Activated CD4-positive, alpha-beta T cell treated with anti-CD3 and anti-CD28 coated beads, Interleukin-10, Interleukin-2, amounts not matched to agents 100 ng/mL and 50 ng/mL, durations not matched to agents 16 hours and 8 hours (primary cell): Measurements from ENCODE around the gene NUAK1.
"Not testable (repeated sequence)": the region's sequence is repeated elsewhere in the genome, so short reads cannot be mapped to it uniquely, and the experiment has no call there.

Experiments used
- DNase-seq: peaks from one replicate; pipeline ENCODE4 v3.0.0-alpha.2; 2020

The NUAK1 gene

DNA sequence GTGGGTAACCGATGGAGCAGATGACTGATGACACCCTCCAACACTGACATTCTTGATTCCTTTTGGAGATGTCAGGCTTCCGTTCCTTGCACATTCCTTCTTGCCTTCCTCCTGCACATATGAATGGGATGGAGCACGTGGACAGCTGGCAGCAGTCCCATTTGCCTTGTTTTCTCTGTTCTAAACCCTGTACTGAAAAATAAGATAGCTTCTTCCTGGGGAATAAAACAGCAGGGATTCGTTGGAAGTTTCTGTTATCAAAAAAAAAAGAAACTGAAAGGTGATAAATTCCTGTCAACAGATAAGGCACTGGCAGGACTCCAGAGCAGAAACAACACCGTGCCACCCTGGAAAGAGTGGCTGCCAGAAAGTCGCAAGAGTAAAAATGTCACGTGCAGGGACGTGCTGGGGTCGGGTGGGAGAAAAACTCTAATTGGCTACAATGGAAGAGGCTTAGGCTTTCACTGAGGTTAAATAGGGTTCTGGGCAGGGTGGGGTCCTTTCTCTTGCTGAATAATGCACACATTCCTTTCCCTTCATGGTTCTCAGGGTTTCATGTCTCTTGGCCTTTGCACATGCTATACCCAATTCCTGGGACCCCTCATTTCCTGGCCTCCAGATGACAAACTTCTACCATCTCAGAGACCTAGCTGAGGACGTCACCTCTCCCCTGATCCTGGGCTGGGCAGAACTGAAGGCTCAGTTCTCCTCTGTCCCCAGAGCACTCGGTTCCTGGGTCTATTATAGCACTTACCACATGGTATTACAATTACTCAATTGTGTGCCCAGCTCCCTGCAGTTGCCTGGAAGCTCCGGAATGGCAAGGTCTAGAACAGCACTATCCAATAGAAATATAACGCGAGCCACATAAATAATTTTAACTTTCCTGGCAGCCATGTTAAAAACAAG is 7.0 kb upstream of the NUAK1 start:
- no peak for DNase-seq

DNA sequence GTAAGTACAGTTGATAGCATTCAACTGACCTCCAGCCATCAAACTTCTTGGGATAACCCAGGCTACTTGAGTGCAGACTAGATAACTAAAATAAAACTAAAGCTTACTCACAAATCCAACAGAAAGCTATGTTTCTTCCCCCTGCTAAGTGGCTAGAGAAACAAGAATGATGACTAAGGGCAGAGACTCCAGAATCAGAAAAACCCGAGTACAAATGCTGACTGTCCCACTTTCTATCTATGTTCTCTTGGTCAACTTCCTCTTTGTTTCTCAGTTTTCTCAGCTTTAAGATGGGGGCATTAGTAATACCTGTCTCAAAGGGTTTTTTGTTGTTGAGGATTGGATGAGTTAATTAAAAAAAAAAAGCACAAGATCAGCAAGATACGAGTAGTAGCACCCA is 6.1 kb upstream of the NUAK1 start:
- no peak for DNase-seq

DNA sequence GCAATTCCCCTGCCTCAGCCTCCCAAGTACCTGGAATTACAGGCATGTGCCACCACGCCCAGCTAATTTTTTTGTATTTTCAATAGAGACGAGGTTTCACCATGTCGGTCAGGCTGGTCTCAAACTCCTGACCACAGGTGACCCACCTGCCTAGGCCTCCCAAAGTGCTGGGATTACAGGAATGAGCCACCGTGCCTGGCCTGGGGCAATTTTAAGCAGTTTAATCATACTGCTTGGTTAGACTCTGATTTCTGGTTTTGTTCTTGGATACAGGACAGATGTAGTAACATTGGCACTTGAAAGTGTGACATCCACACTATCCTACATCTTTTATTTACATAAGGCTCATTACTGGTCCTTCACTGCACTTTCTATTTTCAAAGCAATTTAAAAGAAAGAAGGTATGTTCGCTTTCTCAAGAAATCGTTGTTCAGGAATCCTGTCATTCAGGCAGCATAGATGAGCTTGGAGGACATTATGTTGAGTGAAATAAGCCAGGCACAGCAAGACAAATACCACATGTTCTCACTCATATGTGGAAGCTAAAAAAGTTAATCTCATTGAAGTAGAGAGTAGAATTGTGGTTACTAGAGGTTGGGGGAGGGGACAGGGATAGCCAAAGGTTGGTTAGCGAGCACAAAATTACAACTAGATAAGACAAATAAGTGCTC is 4.0 kb upstream of the NUAK1 start:
- no peak for DNase-seq

DNA sequence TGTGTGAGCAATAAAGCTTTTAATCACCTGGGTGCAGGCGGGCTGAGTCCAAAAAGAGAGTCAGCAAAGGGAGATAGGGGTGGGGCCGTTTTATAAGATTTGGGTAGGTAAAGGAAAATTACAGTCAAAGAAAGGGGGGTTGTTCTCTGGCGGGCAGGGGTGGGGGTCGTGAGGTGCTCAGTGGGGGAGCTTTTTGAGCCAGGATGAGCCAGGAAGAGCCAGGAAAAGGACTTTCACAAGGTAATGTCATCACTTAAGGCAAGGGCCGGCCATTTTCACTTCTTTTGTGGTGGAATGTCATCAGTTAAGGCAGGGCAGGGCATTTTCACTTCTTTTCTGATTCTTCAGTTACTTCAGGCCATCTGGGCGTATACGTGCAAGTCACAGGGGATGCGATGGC is 3.2 kb upstream of the NUAK1 start:
- not testable (repeated sequence) for DNase-seq

DNA sequence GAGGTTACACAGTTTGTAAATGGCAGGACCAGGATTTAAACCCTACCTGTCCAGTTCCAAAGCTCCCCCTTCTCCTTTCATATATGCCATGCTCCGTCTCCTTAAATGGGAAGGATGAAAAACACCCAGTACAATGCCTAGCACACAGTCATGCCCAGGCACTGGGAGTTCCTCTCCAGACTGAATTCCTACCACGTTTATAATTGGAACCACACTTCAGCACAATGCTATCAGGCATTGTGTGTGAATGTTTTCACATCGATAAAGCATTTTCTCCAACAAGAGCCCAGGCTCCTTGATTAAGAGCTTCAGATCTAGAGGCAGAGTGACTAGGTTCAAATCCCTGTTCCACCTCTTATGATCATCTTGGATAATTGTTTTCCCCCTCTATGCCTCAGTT is 2.7 kb upstream of the NUAK1 start:
- DNase-seq = no peak

DNA sequence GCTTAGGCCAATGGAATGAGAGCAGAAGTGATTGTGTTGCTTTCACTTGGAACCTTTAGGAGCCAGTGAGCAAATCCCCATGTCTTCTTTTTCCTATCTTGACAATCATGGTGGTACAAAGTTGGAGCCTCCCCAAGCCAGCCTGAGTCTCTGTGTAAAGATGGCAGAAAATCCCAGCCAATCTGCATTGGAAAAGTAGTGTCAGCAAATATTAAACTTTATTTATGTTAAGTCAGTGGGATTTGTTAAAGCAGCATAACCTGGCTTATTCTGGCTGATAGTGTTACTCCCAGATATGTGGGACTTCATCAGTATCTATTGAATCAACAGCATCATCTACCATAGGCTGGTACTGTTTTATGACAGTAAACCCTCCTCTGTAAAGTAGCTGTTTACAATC is 2.2 kb upstream of the NUAK1 start:
- no peak for DNase-seq

DNA sequence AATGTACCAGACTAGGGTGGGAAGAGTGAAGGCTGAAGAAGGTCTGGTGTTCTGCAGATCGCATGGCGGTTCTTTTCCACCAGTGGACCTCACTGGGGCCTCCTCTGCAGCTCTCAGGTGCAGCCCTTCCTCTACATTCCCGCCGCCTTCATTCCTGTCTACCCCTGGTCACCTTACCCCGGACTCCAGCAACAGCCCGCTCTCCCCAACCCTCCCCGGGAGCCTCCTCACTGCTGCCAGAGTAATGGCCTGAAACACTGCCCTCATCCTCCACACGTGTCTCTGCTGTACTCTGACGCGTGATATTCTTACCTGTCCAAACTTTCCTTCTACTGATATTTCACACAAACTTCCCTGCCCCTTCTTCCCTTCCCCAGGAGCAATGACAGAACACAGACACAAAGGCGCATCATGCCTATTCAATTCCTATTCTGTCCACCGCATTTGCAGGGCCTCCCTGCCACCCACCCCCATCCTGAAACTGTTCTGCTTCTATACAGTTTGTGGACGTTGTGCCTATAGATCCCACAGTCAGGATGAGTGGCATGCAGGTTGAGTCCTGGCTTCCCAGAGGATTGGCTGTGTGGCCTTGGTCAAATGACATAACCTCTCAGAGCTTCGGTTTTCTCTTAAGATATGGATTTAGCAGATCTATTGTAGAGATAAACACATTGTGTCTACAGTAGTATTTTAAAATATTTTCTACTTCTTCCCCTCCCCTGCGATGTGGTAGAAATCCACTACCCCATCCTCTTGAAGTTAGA is 1.7 kb upstream of the NUAK1 start:
- no peak for DNase-seq

DNA sequence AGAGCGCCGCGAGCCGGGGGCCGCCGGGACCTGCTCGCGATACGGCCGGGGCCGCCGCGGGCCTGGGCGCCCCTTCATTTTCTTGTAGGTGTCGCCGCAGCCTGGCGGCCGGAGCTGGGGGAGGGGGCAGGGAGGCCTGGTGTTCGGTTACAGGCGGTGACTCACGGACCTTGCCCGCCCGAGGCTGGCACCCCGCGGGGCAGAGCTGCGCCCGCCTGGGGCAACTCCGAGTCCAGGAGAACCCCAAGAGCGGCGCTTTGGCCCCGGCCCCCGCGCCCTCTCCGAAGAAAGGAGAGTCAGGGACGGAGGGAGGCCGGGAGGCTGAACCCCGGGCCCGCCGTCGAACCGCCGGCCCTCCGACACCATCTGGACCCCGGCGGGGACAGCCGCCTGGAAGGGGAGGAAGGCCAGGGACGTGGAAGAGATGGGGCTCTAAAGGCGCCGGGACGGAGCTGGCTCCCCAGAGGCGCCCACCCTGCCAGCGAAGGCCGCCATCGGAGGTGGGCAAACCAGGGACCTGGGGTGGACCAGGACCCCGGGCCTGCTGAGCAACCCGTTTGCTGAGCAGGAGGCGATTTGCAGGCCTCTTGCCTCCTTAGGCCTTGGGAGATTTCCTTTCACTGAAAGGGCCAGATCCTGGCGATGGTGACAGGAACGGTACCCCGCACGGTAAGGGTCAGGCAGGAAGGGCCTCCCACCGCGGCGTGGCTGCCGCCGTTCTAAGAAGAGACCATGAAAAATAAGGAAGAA is 843 bp upstream of the NUAK1 start:
- peak; percentile 11 for DNase-seq

DNA sequence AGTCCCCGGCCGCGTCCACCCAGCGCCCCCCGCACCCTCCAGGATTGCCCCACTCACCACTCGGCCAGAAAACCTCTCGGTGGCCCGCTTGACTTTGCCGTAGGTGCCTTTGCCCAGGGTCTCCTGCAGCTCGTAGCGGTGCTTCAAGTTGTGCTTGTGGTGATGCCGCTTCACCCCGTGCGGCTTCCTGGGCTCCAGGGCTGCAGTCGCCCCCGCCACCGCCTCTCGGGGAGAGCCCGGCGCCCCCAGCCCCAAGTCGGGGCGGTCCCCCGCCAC is 459 bp downstream of the NUAK1 start:
- DNase-seq = no peak

DNA sequence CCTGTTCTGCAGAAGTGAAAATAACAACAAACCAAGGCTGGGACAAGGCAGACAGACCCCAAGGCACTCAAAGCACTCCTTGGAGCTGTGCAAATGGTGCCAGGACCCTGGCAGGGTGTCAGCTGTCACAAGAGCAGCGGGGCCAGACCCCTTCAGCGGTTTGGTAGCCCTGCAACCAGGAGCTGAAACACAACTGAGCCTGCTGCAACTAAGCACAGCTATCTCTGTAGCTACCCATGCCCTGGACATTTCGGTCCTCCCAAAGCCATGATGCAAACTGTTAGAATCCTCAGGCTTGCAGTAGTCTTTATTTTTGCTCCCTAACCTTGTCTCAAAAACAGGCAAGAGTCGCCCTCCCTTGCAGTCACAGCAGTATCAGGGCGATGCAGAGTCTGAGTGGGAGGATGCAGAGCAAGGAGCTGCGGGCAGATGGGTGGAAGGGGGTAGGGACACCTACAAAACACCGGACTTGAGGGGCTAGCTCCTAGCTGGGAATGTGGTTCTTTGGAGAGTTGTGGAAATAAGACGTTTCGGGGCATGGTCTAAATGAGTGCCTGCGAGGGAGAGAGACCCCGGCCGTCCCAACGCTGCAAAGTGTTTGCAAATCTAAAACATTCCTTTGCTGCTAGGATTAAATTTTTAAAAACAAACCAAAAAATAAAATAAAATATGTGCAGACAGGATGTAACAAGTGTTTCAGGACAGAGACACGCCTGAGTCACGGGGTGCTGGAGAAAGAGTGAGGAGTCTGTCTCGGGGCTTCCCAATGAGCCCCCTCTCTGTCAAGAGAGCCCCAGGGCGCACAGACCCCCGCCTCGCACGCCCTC is 1.0 kb downstream of the NUAK1 start:
- no peak for DNase-seq

DNA sequence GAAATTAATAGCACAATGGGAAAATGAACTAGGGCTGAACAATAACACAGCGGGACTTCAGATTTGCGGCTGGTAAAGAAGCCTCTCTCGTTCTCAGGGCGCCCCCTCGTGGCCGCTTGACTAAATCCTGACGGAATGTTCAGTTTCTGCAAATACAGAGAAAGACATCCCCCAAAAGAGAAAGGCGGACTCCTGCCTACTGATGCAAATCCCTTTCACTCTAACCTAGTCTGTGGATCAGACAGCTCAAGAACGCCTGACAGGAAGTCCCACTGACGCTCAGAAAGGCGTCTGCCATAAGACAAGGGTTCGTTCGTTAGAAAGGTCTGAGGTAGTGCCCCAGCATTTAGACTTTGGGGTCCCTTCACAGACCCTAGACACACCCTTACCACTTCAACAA is 2.5 kb downstream of the NUAK1 start:
- peak; percentile 71 for DNase-seq

DNA sequence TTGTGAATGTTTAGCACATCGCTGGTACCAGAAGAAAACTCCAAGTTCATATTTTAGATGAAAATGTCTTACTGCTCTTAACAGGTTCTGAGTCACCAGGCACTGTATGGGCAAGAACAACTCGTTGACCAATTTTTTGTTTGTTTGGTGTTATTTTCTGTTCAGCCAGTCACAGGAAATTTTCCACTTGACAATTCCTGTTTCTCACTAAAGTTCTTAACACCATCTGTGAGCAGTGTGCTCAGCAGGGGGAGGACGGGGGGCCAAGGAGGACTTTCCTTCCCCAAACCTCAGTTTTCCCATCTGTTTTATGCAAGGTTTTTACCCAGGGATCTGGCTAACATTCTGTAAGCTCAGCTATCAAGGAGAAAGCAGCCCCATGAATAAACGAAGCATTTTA is 3.0 kb downstream of the NUAK1 start:
- DNase-seq = no peak

DNA sequence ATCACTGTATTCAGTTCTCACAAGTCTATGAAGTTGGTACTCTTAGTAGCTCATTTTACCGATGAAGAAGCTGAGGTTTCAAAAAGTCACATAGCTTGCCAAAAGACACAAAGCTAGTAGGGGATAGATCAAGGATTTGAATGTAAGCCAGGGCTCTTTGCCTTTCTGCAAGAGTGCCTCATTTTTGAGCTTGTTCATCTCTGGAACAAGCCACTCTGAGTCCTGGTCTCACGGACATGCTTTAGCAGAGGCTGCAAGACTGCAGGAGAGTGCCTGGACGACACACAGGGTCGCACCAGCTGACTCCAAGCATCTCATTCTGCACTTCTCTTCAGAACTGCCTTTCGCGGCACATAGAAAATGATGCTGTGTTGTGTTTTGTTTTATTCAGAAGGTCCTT is 3.7 kb downstream of the NUAK1 start:
- no peak for DNase-seq

DNA sequence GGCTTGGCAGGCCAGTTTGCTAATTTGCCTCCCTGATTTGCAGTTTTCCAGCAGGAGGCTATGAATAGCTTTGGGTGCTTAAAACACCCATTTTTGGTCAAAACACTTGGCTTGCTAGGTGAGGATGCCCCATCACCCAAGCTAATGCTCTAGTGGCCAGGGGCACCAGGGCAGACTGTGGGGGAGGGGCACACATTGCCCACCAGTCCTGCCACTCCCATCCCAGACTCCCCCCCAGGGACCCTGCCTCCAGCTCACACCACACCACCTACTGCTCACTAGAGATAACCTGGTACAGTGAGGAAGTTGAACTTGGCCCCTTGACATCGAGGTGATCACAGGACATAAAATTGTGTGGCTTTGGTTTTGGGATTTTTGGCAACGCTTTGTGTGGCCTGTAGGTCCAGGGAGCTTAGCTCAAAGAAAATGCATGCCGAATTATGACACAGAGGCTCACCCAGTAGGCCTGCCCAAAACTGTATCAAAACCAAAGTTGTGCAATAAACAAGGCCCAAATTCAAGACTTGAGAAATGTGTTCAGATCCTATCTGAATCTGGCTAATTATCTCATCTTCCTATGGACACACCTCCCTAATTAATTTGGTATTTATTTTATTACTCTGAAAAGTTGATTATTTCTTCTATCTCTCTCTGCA is 4.3 kb downstream of the NUAK1 start:
- DNase-seq = no peak

DNA sequence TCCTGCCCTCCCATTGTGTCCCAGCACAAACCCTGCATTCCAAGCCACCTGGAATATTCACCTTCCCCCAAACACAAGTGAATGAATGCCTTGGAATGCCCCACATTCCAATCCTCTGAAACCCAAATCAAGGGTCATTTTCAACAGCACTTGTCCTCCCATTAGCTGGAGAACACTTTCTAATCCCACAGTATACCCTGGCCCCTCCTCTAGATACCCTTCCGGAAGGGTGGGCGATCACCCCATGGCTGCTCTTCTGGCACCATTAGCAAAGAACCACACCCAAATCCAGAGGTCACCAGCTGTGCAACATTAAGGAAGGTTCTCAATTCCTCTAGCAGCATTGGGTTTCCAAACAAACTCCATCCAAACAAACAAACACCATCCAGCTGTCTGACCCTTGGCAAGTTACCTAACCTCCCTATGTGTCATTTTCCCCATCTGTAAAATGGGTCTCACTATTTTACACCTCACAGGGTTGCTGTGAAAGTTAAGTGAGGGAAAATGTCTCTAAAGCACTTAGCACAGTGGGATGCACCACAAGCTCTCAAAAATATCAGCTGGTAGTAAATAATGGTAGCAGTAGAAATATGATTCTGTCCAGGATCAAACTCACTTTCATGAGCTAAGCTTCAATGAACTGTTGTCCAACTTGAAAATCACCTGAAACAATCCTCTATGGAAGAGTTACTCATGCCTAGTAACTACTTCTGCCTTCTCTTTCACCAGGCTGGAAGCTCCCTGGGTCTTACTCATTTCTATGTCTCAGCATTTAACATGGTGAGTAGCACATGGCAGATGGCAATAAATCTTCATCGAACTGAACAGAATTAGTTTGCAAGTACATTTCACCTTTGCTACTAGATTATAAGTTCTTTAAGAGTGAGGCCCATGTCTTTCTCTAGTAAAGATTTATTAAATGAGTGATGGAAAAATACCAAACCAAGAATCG is 5.3 kb downstream of the NUAK1 start:
- no peak for DNase-seq

DNA sequence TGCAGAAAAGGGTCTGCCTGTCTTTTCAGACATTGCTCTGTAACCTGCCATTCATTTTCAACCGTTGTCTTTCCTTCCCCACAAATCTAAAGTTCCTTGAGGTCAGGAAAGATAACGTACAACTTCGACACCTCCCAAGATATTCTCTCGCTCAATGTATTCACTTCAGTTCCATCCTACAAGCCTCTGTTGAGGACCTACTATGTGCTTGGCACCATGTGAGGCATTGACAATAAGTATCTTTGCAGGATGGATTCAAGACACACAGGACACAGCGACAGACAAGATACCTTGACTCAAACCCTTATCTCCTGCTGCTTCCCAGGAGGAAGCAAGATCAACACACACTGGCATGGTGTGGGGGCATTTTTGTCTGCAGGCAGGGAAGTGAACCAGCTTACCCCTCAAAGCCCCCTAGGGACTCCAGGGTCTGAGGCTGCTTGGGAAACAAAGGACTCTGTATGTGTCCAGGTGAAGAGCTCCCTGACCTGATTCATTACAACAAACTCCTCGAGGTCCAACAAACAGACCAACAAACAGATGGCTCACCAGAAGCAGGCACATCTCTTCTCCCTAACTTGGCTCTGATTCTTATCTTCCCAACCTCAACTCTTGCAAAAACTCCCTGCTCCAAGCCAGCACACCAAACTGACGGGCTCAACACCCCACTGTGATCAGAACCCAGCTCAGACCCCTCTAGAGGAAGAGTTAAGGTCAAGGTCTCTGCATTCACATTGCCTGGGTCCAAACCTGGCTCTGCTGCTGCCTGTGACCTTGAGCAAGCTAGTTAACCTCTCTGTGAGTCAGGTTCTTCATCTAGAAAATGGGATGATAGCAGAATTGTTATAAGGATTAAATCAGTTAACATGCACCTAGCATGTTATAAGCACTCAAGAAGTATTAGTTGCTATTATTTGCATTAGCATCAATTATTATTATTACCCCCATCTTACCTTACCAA is 6.3 kb downstream of the NUAK1 start:
- DNase-seq = no peak

DNA sequence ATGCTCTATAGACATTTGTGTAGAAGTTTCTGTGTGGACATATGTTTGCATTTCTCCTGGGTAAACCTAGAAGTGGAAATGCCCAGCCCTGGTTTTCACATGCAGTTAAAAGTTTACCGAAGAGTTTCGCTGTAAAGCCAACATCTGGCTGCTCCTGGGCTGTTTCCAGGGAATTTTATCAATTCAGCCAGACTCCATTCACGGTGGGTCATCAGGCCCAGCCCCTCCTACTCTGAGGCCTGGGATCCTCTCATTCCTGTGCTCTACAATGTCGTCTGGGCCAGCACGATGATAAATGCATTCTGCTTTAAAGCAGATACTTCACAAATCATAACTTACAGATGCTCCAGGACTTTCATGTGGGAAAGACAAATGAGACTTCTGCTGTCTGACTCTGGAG is 7.1 kb downstream of the NUAK1 start:
- no peak for DNase-seq

DNA sequence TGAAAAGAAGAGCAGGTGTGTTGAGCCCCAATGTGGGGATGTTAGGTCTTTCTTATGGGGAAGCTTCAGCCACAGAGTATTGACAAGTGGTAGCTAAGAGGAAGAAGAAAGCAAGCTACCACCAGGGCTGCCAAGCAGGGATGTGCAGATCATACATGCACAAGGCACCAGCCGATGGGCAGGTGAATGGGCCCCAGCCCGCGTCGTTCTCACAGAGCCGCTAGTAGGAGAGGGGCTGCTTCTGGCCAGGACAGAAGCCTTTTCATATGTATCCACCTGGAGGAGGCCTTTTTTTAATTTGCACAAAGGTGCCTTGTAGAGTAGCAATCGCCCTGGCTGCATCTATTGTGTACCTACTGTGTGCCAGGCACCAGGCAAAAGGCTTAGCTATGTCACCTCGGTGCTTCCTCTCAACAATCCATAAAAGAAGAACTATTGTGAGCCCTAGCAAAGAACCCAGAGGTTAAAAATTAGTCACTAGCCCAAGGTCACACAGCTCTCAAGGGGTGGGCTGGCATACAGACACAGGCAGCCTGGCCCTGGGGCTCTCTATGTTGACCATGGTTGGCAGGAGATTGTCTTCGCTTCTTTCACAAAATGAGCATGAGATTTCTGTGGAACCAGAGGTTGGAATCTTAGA is 8.2 kb downstream of the NUAK1 start:
- no peak for DNase-seq
